ENCODE data around the gene SORCS2. TPM values are rescaled to one million over a fixed set of nuclear protein-coding genes. Genes with fewer than 3 reads are reported as not detected.

The SORCS2 gene
- total and polyA plus RNA-seq, 12 donors: 0.25 to 5.4 (median 2.2) TPM

DNA sequence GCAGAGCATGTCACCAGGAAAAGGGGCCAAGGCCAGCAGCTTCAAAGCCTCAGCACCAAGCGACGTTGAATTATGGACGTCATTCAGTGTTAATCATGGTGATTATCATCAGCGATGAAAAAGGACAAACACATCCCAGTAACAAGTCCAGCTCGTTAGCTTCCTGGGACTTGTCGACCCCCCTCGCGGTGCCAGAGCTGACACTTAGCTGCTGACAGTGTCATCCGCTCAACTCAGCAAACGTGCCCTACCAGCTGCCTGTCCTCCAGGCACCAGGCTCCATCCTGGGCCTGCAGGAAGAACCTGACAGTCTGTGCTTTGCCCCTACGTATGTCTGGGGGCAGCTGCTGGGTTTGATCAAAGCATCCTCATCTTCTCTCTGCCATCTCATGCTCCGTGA lies 379.4 kb downstream of the SORCS2 start:
- no peak for ATAC-seq
- peaks cover 0 to 30% (median 14%) of the 10 kb centered on the region in 11 donors for H3K9me3 ChIP-seq
- TF ChIP-seq, protein P1, sequence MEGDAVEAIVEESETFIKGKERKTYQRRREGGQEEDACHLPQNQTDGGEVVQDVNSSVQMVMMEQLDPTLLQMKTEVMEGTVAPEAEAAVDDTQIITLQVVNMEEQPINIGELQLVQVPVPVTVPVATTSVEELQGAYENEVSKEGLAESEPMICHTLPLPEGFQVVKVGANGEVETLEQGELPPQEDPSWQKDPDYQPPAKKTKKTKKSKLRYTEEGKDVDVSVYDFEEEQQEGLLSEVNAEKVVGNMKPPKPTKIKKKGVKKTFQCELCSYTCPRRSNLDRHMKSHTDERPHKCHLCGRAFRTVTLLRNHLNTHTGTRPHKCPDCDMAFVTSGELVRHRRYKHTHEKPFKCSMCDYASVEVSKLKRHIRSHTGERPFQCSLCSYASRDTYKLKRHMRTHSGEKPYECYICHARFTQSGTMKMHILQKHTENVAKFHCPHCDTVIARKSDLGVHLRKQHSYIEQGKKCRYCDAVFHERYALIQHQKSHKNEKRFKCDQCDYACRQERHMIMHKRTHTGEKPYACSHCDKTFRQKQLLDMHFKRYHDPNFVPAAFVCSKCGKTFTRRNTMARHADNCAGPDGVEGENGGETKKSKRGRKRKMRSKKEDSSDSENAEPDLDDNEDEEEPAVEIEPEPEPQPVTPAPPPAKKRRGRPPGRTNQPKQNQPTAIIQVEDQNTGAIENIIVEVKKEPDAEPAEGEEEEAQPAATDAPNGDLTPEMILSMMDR (IDR thresholded peaks at IDR 0.05): no peak

DNA sequence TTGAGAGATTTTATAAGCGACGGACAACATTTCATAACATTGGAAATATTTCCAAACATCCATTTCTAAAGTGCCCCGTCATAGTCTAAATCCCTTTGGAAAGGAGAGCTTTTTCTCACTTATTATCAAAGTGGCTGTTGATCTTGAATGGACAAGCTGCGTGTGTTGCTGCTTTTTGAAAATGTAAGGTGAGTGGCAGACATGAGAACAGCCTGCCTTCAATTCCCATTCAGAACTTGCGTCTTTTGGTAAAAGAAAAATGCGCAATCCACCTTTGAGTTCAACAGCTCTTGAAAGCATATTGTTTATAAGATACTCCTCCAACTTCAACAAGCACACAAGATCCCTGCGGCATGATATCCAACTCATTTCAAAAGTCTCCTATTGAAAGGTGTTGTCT lies 380.6 kb downstream of the SORCS2 start:
- TF ChIP-seq, protein P1 (IDR thresholded peaks at IDR 0.05): no peak
- 88 to 90% methylated on average over 7 of the region's 7 CpGs for WGBS, 2 donors

More for the DNA sequence above, 379.4 kb downstream of the SORCS2 start:
- intact Hi-C loops (cut with DNase I): no loop called here
- WGBS, 2 donors: 51 to 61% methylated on average over 12 of the region's 12 CpGs
- no peak for DNase-seq
- H3K27me3 ChIP-seq: peaks cover 0 to 4% (median 0%) of the 10 kb centered on the region in 7 donors
- no peak overlapping the region for H3K27ac ChIP-seq
- no peaks in the 10 kb centered on the region for H3K36me3 ChIP-seq
- H3K4me3 ChIP-seq: no peak overlapping the region
- H3K4me1 ChIP-seq: no peaks in the 10 kb centered on the region

DNA sequence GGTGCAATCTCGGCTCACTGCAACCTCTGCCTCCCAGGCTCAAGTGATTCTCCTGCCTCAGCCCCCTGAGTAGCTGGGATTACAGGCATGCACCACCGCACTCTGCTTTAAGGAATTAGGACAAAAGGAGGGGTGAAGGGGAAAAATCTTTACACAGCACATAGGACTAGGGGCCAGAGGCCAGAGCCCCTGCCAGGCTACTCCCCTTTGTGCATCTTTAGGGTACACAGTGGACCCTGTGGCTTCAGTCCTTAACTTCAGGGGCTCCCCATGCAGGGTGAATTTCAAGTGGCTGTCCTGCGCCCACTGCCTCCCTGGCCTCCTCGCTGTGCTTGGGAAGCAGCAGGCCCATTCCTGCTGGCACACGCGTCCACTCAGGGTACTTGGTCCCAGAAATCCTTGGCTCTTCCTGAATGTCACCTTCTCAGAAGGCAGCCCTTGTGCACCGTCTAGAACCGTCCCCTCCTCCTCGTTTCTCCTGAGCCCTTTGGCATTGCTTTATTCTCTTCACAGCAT lies 381.3 kb downstream of the SORCS2 start:
- WGBS, 2 donors: 78 to 87% methylated on average over 9 of the region's 9 CpGs
- H3K36me3 ChIP-seq: no peaks in the 10 kb centered on the region
- H3K9me3 ChIP-seq: peaks cover 0 to 50% (median 33%) of the 10 kb centered on the region in 11 donors

More for the DNA sequence above, 380.6 kb downstream of the SORCS2 start:
- no peak for DNase-seq
- no peak overlapping the region for H3K4me3 ChIP-seq
- no peak for ATAC-seq
- H3K27ac ChIP-seq: no peak overlapping the region
- no peaks in the 10 kb centered on the region for H3K36me3 ChIP-seq
- peaks cover 0 to 4% (median 0%) of the 10 kb centered on the region in 7 donors for H3K27me3 ChIP-seq
- intact Hi-C loops (cut with DNase I): no loop called here
- H3K4me1 ChIP-seq: no peaks in the 10 kb centered on the region
- H3K9me3 ChIP-seq: peaks cover 0 to 42% (median 25%) of the 10 kb centered on the region in 11 donors

DNA sequence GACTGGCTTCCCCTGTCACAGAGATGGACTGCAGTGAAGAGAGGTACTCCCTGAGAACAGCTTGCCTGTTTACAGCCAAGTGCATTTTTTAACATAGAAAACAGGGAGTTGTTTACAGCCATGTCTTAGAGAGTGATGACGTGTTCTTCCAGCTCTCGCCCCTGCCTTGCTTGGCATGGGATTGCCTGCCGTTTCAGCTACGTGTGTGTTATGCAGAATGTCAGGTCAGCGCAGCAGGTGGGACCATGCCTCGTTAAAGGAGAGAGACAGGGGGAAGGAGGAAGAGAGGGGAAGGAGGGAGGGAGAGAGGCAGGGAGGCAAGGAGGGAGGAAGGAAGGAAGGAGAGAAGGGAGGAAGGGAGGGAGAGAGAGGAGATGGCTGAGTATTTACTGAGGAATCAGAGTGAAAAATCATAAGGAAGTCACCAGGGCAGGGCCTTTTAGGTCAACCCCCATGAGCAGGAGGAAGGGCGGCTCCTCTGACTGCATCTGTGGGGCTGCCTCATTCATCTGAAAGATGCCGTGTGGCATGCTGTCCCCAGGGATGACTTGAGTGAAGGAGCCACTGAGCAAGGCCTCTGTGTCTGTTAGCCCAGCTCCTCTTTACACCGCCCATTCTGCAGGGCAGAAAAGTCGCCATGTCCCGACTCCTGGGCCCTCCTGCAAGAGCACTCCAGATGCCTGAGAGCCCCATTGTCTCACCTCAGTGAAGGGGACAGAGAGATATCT lies 382.1 kb downstream of the SORCS2 start:
- WGBS, 2 donors: 60 to 63% methylated on average over 11 of the region's 11 CpGs
- H3K4me3 ChIP-seq: no peak overlapping the region
- no peak overlapping the region for H3K27ac ChIP-seq
- DNase-seq: no peak
- peaks cover 0 to 4% (median 0%) of the 10 kb centered on the region in 7 donors for H3K27me3 ChIP-seq
- no peak for ATAC-seq
- TF ChIP-seq, protein P1 (IDR thresholded peaks at IDR 0.05): no peak
- no peaks in the 10 kb centered on the region for H3K36me3 ChIP-seq
- H3K9me3 ChIP-seq: peaks cover 0 to 58% (median 34%) of the 10 kb centered on the region in 11 donors
- intact Hi-C loops (cut with DNase I): no loop called here
- no peaks in the 10 kb centered on the region for H3K4me1 ChIP-seq

More for the DNA sequence above, 381.3 kb downstream of the SORCS2 start:
- Histone ChIP-seq H3K4me3 (no peak overlapping the region), H3K4me1 (no peaks in the 10 kb centered on the region), H3K27ac (no peak overlapping the region), H3K27me3 (peaks cover 0 to 4% (median 0%) of the 10 kb centered on the region in 7 donors)
- DNase-seq (no peak), ATAC-seq (no peak)
- intact Hi-C loops (cut with DNase I): no loop called here
- TF ChIP-seq, protein P1 (IDR thresholded peaks at IDR 0.05): no peak
